Stimulated activated naive B cell treated with anti-CD40 and anti-IgM and Interleukin-4, amounts not matched to agents 10 μg/mL and 1 μg/mL and 100 μg/mL, for 72 hours (primary cell): Measurements from ENCODE around the gene CTNS.
A peak's percentile ranks its signal among the peaks of the same experiment; 100 is the strongest.

Experiments used
- ATAC-seq, 2 donors: fragments of 150-1000 bp; cut with Tn5 transposase; replicated peaks; 2 replicates each; pipeline ENCODE4 v1.10.0; 2021; ENCODE audit warnings: moderate library complexity in 1 of 2
- DNase-seq: peaks from one replicate; pipeline ENCODE4 v3.0.0; 2021
- H3K27ac Mint-ChIP-seq: one replicate; pipeline ENCODE4 v1.8.0; 2022; ENCODE audit warnings: mild to moderate bottlenecking, mixed read lengths
- H3K27me3 Mint-ChIP-seq, 2 donors: one replicate each; pipeline ENCODE4 v1.8.0; 2022; ENCODE audit warnings: mixed read lengths in 2 of 2
- H3K36me3 Mint-ChIP-seq, 2 donors: one replicate each; pipeline ENCODE4 v1.8.0; 2022; ENCODE audit warnings: mixed read lengths in 2 of 2, mild to moderate bottlenecking in 1 of 2
- H3K4me1 Mint-ChIP-seq, 2 donors: one replicate each; pipeline ENCODE4 v1.8.0; 2022; ENCODE audit warnings: mixed read lengths in 2 of 2, mild to moderate bottlenecking in 1 of 2
- H3K4me3 Mint-ChIP-seq, 2 donors: one replicate each; pipeline ENCODE4 v1.8.0; 2022; ENCODE audit warnings: mild to moderate bottlenecking in 2 of 2, mixed read lengths in 2 of 2, moderate library complexity in 1 of 2
- H3K9me3 Mint-ChIP-seq, 2 donors: one replicate each; pipeline ENCODE4 v1.8.0; 2022; ENCODE audit warnings: mixed read lengths in 2 of 2, mild to moderate bottlenecking in 1 of 2

CTNS gene

DNA sequence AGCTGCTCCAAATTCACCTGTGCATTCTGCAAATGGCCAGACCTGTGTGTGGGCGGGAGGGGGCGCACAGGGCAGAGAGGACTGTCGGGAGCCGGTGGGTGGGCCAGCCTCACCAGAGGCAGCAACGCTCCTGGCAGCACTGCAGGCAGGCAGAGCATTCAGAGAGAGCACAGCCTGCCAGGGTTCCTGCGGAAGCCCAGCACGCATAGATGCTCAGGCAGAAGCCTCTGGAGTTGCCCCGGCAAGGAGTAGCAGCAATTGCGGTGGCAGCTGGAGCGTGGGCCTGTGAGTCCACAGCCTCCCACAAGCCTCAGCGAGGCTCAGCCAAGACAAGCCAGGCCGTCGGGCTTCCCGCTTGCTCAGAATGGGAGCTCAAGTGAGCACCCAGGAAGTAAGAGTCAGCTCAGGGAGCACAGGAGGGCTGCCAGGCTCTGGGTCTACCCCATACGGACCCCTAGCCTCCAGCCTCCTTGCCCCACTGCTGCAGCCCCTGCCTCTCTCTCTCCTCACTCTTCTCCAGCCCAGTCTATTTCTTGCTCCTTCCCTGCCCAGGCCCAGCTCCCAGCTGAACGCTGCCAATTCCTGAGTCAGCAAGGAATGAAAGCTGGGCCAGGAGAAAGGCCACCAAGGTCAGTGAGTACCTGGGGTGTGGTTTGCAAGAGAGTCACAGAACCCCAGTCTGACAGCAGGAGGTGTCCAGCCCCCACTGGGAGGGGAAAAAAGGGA, 41.7 kb downstream of the CTNS start:
- Mint-ChIP-seq H3K4me1 (peaks cover 26 to 56% of the 10 kb centered on the region in 2 donors), H3K27me3 (no peaks in the 10 kb centered on the region), H3K36me3 (peaks cover 26 to 44% of the 10 kb centered on the region in 2 donors), H3K4me3 (no peak overlapping the region), H3K9me3 (no peaks in the 10 kb centered on the region), H3K27ac (peak overlapping the region; percentile 65)
- DNase-seq (no peak), ATAC-seq (no peak)

DNA sequence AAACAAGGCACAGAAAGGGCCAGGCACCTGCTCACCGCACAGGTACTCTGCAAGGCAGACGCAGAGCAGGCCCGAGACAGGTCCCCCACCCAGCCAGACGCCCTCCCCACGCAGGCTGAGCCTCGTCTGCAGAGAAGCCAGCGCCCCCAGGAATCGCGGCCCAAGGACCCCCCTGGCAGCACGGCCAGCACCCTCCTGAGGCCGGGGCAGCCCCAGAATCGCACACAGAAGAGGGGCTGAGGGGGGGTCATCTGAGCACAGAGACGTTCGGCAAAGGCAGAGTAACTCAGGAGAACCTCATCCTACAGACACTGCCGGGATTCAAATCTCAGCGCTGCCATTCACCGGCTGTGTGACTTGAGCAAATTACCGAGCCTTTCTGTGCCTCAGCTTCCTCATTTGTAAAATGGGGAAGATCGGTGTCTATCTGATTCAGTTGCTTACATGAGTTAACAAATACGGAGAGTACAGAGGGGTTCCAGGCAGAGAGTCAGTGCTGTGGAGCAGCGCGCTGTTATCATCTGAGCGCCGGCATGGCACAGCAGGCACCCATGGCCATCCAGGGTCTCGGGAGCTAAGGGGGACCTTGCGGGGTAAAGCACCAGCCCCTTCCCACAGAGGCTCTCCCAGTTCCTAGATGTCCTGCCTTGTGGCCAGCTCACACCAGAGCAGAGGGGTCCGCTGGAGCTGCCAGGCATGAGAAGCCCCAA, 42.4 kb downstream of the CTNS start:
- ATAC-seq (no peak), DNase-seq (no peak)
- H3K4me3 Mint-ChIP-seq, result no peak overlapping the region
- no peaks in the 10 kb centered on the region for H3K9me3 Mint-ChIP-seq
- H3K4me1 Mint-ChIP-seq, result peaks cover 29 to 56% of the 10 kb centered on the region in 2 donors
- H3K27ac Mint-ChIP-seq, result no peak overlapping the region
- peaks cover 31 to 45% of the 10 kb centered on the region in 2 donors for H3K36me3 Mint-ChIP-seq
- no peaks in the 10 kb centered on the region for H3K27me3 Mint-ChIP-seq

DNA sequence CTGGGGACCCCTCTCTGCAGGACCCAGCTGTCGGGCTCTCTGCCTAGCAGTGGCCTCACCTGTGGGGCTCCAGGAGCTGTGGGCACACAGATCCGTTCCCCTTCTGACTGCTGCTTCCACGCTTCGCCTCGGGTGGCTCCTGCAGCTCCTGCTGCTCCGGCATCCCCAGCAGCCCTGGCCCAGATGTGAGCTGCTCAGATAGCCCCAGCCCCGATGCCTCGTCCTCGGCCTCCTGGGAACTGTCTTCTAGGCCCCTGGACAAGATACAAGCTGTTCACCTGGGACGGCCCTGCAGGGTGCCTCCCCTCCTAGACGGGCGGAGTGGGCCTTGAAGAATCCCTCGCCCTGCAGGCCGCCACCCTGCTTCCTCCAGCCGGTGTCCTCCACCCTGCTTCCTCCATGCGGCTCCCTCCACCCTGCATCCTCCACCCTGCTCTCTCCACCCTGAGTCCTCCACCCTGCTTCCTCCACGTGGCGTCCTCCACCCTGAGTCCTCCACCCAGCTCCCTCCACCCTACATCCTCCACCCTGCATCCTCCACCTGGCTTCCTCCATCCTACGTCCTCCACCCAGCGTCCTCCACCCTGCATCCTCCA, 43.1 kb downstream of the CTNS start:
- ATAC-seq, result no peak
- peaks cover 35 to 43% of the 10 kb centered on the region in 2 donors for H3K36me3 Mint-ChIP-seq
- no peaks in the 10 kb centered on the region for H3K9me3 Mint-ChIP-seq
- peaks cover 27 to 59% of the 10 kb centered on the region in 2 donors for H3K4me1 Mint-ChIP-seq
- no peaks in the 10 kb centered on the region for H3K27me3 Mint-ChIP-seq
- no peak for DNase-seq
- peak overlapping the region; percentile 71 for H3K27ac Mint-ChIP-seq
- H3K4me3 Mint-ChIP-seq, result no peak overlapping the region

DNA sequence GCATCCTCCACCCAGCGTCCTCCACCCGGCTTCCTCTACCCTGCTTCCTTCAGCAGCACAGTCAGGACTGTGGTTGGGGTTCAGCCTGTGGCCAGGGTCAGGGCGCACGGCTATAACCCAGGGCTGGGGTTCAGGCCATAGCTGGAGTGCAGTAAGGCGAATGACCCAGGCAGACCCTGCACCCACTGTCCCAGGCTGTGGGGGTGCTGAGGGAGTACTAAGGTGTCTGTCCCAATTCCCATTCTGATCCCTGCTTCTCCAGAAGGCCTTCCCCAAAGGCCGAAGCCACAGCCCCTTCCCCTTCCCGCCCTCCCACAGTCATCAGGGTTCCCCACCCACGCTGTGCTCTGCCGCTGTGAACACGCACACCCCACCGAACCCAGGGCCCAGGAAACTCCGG, 44.5 kb downstream of the CTNS start:
- no peaks in the 10 kb centered on the region for H3K9me3 Mint-ChIP-seq
- ATAC-seq, result no peak
- no peak for DNase-seq
- H3K36me3 Mint-ChIP-seq, result peaks cover 35 to 41% of the 10 kb centered on the region in 2 donors
- H3K4me1 Mint-ChIP-seq, result peaks cover 26 to 61% of the 10 kb centered on the region in 2 donors
- no peaks in the 10 kb centered on the region for H3K27me3 Mint-ChIP-seq
- no peak overlapping the region for H3K27ac Mint-ChIP-seq
- no peak overlapping the region for H3K4me3 Mint-ChIP-seq

DNA sequence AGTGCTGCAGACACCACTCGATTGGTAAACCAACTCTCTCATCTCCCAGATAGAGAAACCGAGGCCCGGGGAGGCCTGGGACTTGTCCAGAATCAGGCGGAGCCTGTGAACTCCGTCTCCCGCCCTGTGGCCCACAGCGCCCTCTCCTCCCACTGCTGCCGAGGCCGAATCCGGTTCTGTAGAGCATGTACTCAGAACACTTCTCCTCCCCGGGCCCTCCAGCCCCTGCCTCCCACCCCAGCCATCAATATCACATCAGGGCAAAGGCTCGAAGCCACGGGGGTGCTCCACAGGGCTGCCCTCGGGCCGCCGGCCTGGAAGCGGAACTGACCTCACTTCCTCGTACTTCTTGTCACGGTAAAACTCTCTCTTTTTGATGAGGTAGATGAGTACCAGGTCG, 45.0 kb downstream of the CTNS start:
- Mint-ChIP-seq H3K4me3 (peak overlapping the region in 1 of 2 donors; percentile 29), H3K36me3 (peaks cover 35 to 41% of the 10 kb centered on the region in 2 donors), H3K4me1 (peaks cover 26 to 60% of the 10 kb centered on the region in 2 donors), H3K27ac (peak overlapping the region; percentile 51), H3K27me3 (no peaks in the 10 kb centered on the region), H3K9me3 (no peaks in the 10 kb centered on the region)
- no peak for DNase-seq
- no peak for ATAC-seq

DNA sequence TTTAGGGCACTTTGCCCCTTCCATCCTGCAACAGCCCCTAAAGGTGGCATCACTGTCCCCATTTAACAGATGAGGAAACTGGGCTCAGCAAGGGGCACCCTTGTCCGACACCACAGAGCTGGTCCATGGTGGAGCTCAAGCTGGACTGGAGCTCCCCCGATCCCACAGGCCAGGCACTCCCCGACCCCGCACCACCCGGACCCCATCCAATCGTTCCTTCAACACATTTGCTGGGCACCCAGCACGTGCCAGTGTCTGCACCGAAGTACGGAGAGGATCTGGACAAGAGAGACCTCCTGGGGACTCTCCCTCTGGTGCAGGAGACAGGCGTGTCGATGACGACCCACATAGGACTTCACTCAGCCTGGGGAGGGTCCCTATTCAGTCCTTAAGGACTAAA, 45.5 kb downstream of the CTNS start:
- Mint-ChIP-seq H3K27ac (peak overlapping the region; percentile 70), H3K9me3 (no peaks in the 10 kb centered on the region), H3K36me3 (peaks cover 35 to 41% of the 10 kb centered on the region in 2 donors), H3K4me3 (no peak overlapping the region), H3K27me3 (no peaks in the 10 kb centered on the region), H3K4me1 (peaks cover 26 to 60% of the 10 kb centered on the region in 2 donors)
- no peak for DNase-seq
- no peak for ATAC-seq

DNA sequence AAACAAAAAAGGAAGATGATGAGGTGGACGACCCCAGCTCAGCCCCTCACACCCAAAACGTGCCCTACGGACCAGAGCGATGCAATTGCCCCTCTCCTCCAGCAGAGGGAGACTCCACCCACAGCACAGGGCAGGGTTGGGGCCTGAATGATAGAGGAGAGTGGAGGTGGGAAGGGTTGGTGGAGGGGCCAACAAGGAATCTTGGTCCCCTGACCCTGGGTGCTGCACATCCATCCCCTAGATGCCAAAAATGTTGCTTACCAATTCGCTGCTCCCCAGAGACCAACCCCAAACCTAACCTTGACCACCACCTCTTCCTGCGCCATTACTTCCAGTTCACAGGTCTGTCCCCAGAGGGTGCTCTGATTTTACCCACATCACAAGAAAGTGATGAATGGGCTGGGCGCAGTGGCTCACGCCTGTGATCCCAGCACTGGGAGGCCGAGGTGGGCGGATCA, 46.5 kb downstream of the CTNS start:
- peaks cover 30 to 36% of the 10 kb centered on the region in 2 donors for H3K36me3 Mint-ChIP-seq
- H3K4me1 Mint-ChIP-seq, result peaks cover 24 to 54% of the 10 kb centered on the region in 2 donors
- peak overlapping the region; percentile 91 for H3K27ac Mint-ChIP-seq
- DNase-seq, result peak; percentile 53
- no peaks in the 10 kb centered on the region for H3K27me3 Mint-ChIP-seq
- peak; percentile 77 to 81 for ATAC-seq
- H3K9me3 Mint-ChIP-seq, result no peaks in the 10 kb centered on the region
- H3K4me3 Mint-ChIP-seq, result peak overlapping the region in 1 of 2 donors; percentile 29

DNA sequence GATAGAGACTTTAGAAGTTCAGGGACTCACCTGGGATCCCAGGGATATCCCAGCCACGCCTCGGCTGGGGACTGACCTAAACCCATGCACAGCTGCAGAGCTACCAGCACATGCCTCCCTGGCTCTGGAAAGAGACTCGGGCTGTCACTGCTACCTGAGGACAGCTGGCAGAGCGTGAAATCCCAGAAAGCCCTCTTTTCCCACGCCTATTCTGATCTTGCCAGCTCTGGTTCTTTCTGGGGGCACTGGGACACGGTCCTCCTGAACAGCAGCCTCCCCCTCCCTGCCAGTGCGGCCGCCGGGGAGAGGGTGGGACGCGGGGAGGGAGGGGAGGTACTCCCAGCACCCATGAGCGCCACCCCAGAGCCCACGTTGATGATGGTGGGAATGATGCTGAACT, 48.6 kb downstream of the CTNS start:
- no peaks in the 10 kb centered on the region for H3K27me3 Mint-ChIP-seq
- no peaks in the 10 kb centered on the region for H3K9me3 Mint-ChIP-seq
- H3K4me1 Mint-ChIP-seq, result peaks cover 35 to 66% of the 10 kb centered on the region in 2 donors
- ATAC-seq (no peak), DNase-seq (no peak)
- peak overlapping the region in 1 of 2 donors; percentile 11 for H3K4me3 Mint-ChIP-seq
- H3K27ac Mint-ChIP-seq, result peak overlapping the region; percentile 77
- peaks cover 34 to 48% of the 10 kb centered on the region in 2 donors for H3K36me3 Mint-ChIP-seq

DNA sequence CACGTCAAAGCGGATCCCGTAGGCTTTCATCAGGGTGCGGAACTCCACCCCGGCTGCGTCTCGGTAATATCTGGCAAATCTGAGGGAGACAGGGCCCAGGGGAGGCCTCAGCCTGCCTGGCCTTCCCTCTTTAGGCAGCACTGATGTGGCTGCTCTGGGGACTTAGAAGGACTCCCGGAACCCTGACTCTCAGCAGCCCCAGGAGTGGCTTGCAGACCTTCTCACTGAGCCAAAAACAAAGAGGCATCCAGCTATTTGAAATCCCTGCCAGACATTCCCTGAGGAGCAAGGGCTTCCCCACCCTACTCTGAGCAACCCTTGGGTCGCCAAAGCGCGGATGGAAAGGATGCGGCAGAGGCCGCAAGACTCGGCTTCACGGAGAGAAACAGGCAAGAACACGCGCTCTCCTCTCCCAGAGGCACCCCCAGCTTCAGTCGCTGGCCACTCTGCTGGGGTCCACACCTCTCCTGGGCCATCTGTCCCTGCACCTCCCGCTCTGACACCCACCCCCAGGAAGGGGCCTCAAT, 51.5 kb downstream of the CTNS start:
- DNase-seq (peak; percentile 58), ATAC-seq (peak; percentile 52 to 68)
- Mint-ChIP-seq H3K36me3 (peaks cover 37 to 44% of the 10 kb centered on the region in 2 donors), H3K4me1 (peaks cover 43 to 75% of the 10 kb centered on the region in 2 donors), H3K4me3 (peak overlapping the region; percentile 70), H3K27me3 (no peaks in the 10 kb centered on the region), H3K9me3 (no peaks in the 10 kb centered on the region), H3K27ac (peak overlapping the region; percentile 86)

DNA sequence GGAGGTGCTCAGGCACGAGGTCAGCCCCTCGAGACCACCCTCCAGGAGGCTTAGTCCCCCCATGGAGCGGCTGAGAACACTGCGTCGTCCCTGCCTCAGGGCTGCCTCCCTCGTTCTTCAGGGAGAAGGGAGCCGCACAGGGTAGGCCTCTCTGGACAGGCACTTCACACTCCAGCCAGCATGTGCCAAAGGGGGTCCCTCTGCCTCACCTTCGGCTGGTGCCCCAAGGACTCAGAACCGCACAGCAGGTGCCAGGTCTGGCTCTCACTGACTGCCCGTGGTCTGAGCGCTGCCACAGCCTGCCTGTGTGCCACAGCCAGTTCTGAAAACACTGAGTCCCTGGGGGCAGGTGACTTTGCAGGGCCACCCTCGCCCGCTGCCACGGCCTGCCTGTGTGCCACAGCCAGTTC, 52.3 kb downstream of the CTNS start:
- ATAC-seq, result peak; percentile 26 to 39
- peaks cover 42 to 73% of the 10 kb centered on the region in 2 donors for H3K4me1 Mint-ChIP-seq
- no peaks in the 10 kb centered on the region for H3K27me3 Mint-ChIP-seq
- H3K9me3 Mint-ChIP-seq, result no peaks in the 10 kb centered on the region
- peaks cover 33 to 38% of the 10 kb centered on the region in 2 donors for H3K36me3 Mint-ChIP-seq
- peak; percentile 33 for DNase-seq
- peak overlapping the region; percentile 86 for H3K27ac Mint-ChIP-seq
- H3K4me3 Mint-ChIP-seq, result peak overlapping the region; percentile 70

DNA sequence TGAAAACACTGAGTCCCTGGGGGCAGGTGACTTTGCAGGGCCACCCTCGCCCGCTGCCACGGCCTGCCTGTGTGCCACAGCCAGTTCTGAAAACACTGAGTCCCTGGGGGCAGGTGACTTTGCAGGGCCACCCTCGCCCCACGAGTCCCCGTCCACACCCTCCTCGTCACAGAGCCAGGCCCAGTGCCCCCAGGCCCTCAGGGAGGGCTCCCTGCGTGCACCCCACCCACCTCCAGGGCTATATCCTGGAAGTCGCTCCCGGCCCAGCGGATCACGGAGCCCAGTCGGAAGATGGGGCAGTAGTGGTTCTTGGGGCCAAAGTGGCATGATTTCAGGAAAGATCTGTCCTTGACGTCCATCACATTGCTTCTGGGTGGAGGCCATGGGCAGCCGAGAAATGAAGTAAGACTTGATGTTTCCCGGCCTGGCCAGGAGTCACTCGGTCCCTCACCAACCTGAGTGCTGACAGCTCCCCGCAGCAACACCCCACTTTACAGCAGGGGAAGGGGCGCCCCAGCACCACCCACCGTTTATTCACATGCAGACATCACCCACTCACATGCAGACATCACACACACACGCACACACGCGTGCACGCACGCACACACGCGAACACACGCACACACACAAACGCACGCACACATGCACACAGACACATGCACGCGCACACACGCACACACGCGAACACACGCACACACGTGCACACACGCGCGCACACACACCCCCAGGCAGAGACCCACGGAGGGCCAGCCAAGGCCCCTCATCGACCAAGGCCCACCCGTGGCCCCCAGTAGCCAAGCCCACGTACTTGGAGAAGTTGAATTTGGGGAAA, 52.9 kb downstream of the CTNS start:
- Mint-ChIP-seq H3K9me3 (no peaks in the 10 kb centered on the region), H3K27ac (peak overlapping the region; percentile 59), H3K4me1 (peaks cover 43 to 73% of the 10 kb centered on the region in 2 donors), H3K36me3 (peaks cover 27 to 36% of the 10 kb centered on the region in 2 donors), H3K4me3 (peak overlapping the region; percentile 50 to 58), H3K27me3 (no peaks in the 10 kb centered on the region)
- ATAC-seq (no peak), DNase-seq (no peak)

DNA sequence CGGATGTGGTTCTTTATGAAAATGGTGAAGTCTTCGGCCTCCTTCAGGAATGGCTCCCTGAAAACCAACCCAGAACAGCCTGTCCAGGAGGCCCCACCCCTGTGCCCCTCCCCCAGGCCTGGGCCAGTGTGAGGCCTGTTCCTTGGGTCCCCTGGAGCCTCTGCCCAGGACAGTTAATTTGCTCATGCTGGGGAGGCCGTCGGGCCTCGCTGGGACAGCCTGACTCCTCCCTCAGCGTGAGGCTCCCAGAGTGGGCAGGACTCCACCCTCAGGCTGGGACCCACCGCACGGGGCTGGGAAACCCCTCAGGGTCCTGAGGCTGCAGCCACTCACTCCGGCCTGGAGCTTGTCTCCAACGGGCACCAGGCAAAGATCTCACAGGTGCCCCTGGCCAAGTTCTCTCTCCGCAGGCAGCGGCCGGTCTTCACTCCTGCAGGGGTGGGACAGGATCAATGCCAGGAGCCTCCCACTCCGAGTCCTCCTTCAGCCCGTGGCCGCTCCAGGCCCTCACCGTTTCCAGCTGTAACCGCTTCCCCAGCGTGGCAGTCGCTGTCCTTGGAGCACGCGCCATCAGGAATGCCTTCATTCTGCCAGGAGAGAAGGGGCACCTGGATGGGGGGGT, 53.6 kb downstream of the CTNS start:
- H3K27me3 Mint-ChIP-seq, result no peaks in the 10 kb centered on the region
- H3K36me3 Mint-ChIP-seq, result peaks cover 25 to 37% of the 10 kb centered on the region in 2 donors
- H3K9me3 Mint-ChIP-seq, result no peaks in the 10 kb centered on the region
- ATAC-seq (no peak), DNase-seq (no peak)
- H3K4me3 Mint-ChIP-seq, result peak overlapping the region; percentile 27 to 58
- peak overlapping the region; percentile 79 for H3K27ac Mint-ChIP-seq
- peaks cover 45 to 74% of the 10 kb centered on the region in 2 donors for H3K4me1 Mint-ChIP-seq

DNA sequence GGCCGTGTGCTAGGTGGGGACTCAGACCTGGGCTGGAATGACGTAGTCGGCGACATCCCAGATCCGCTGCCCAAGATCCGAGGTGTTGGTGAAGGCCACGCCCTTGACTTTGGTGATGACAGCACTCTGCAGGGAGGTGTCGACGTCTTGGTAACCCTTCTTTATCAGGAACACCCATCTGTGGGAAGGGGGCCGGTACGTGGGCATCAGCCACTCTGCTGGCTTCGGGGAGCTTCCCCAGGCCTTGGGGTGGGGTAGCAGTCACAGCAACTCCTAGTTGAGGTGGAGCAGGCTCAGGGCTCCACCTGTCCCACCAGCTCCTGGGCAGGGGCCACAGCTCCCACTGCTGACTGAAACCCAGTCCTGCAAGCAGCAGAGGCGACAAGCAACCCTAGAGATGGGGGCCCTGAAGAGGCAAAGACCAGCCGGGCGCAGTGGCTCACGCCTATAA, 55.1 kb downstream of the CTNS start:
- peaks cover 24 to 35% of the 10 kb centered on the region in 2 donors for H3K36me3 Mint-ChIP-seq
- H3K27me3 Mint-ChIP-seq, result no peaks in the 10 kb centered on the region
- DNase-seq (no peak), ATAC-seq (no peak)
- no peaks in the 10 kb centered on the region for H3K9me3 Mint-ChIP-seq
- peaks cover 44 to 84% of the 10 kb centered on the region in 2 donors for H3K4me1 Mint-ChIP-seq
- H3K4me3 Mint-ChIP-seq, result peak overlapping the region in 1 of 2 donors; percentile 33
- H3K27ac Mint-ChIP-seq, result no peak overlapping the region
